GM23248 (cell line): Measurements from ENCODE around the gene NPM1. TPM values are rescaled to one million over a fixed set of nuclear protein-coding genes. Genes with fewer than 3 reads are reported as not detected.

Source experiments
- DNase-seq: peaks from one replicate; pipeline ENCODE4 v3.0.0-alpha.2; 2015
- H2AFZ ChIP-seq: fragments of 200-600 bp; sonication (generic); 2 replicates; pipeline ENCODE4 v1.6.1; 2016; ENCODE audit warnings: antibody characterized with exemption
- H3F3A ChIP-seq: fragments of 200-600 bp; sonication (generic); 2 replicates; pipeline ENCODE4 v1.6.1; 2016; ENCODE audit warnings: mild to moderate bottlenecking, antibody characterized with exemption, mixed run types; ENCODE audit not compliant: insufficient read depth
- H3K27ac ChIP-seq: fragments of 200-600 bp; sonication (generic); 2 replicates; pipeline ENCODE4 v1.5.1; 2016; ENCODE audit warnings: mild to moderate bottlenecking
- H3K27me3 ChIP-seq: fragments of 200-600 bp; sonication (generic); replicated peaks from 2 replicates; pipeline ENCODE4 v1.6.1; 2016; ENCODE audit warnings: mild to moderate bottlenecking; ENCODE audit not compliant: insufficient read depth
- H3K36me3 ChIP-seq: fragments of 200-600 bp; sonication (generic); 2 replicates; pipeline ENCODE4 v1.6.1; 2016; ENCODE audit warnings: low read depth, mild to moderate bottlenecking
- H3K4me1 ChIP-seq: fragments of 200-600 bp; sonication (generic); 2 replicates; pipeline ENCODE4 v1.6.1; 2016; ENCODE audit warnings: mild to moderate bottlenecking; ENCODE audit not compliant: insufficient read depth
- H3K4me2 ChIP-seq: fragments of 200-600 bp; sonication (generic); one replicate; pipeline ENCODE4 v1.6.1; 2016; ENCODE audit warnings: mild to moderate bottlenecking; ENCODE audit not compliant: unreplicated experiment
- H3K4me3 ChIP-seq: fragments of 200-600 bp; sonication (generic); 2 replicates; pipeline ENCODE4 v1.5.1; 2016; ENCODE audit warnings: mild to moderate bottlenecking
- H3K79me2 ChIP-seq: fragments of 200-600 bp; sonication (generic); 2 replicates; pipeline ENCODE4 v1.6.1; 2016; ENCODE audit warnings: mild to moderate bottlenecking; ENCODE audit not compliant: insufficient read depth
- H3K9ac ChIP-seq: fragments of 200-600 bp; sonication (generic); 2 replicates; pipeline ENCODE4 v1.6.1; 2016; ENCODE audit warnings: mild to moderate bottlenecking
- H3K9me2 ChIP-seq: fragments of 200-600 bp; sonication (generic); 2 replicates; pipeline ENCODE4 v1.6.1; 2016; ENCODE audit warnings: mixed run types, mild to moderate bottlenecking, moderate library complexity; ENCODE audit not compliant: insufficient read depth
- H3K9me3 ChIP-seq: fragments of 200-600 bp; sonication (generic); one replicate; pipeline ENCODE4 v1.6.1; 2017; ENCODE audit warnings: low read depth
- H4K20me1 ChIP-seq: fragments of 200-600 bp; sonication (generic); 2 replicates; pipeline ENCODE4 v1.6.0; 2016; ENCODE audit not compliant: insufficient read depth
- EZH2 ChIP-seq: fragments of 200-600 bp; sonication (generic); IDR thresholded peaks from 2 replicates; pipeline ENCODE4 v1.6.1; 2018; ENCODE audit warnings: antibody characterized with exemption, mild to moderate bottlenecking; ENCODE audit not compliant: insufficient read depth, poor library complexity, severe bottlenecking
- EZH2phosphoT487 ChIP-seq: fragments of 200-600 bp; sonication (generic); IDR thresholded peaks from 2 replicates; pipeline ENCODE4 v1.6.1; 2018; ENCODE audit warnings: antibody characterized with exemption, moderate library complexity, mild to moderate bottlenecking, low read depth; ENCODE audit not compliant: insufficient read depth
- WGBS, 2 experiments: methylation state at CpG; one replicate each; pipeline ENCODE4 v1.1.6; 2015 to 2017; ENCODE audit warnings: low lambda C conversion rate in 2 of 2, low coverage in 1 of 2; ENCODE audit errors: missing lambda C conversion rate in 2 of 2; 5-methylcytosine and 5-hydroxymethylcytosine counted together
- in situ Hi-C: fragments of 300-500 bp; cut with MboI; formaldehyde crosslinking; loops from 2 replicates; pipeline ENCODE4 v1.15.0; 2020
- polyA plus RNA-seq: library from polyadenylated mRNA; unstranded; fragments of >200 nt; fragmentation: Nextera tagmentation; extraction: Ambion mirVana; gene quantifications from 2 replicates; pipeline ENCODE4 v1.2.1, GENCODE V29; 2016
- total RNA-seq: library from RNA; depleted of rRNA; stranded (reverse); fragments of >200 nt; shearing (Covaris generic); gene quantifications from 2 replicates; pipeline ENCODE4 v1.2.3, GENCODE V29; 2014

The NPM1 gene
- total and polyA plus RNA-seq, 2 experiments from 2014 or later: 584 to 757 TPM

DNA sequence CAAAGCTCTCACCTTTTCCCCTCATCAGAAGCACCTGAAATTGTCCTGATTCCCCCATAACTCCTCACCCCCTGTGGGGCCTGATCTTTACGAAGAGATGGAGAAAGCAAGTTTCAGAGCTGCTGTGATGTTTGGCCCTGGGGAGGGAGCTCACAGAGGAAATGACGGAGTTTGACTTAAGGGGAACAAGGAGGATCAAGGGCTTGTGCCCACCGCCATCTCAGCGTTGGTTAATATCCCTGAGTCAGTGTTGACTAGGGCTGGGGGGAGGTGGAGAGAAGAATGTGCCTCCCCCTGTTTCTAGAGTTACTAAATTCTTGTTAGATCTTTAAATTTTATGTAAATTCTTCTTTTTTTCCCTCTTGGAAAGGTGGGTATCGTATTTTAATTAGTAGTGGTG lies 59.6 kb downstream of the NPM1 start:
- WGBS, 2 experiments: 84 to 85% methylated on average over 5 of the region's 5 CpGs
- TF ChIP-seq EZH2 (no peak), EZH2phosphoT487 (no peak)
- no peaks in the 10 kb centered on the region for H3K9me3 ChIP-seq
- H2AFZ ChIP-seq: no peak overlapping the region
- no peaks in the 10 kb centered on the region for H3K79me2 ChIP-seq
- no peaks in the 10 kb centered on the region for H3K27me3 ChIP-seq
- in situ Hi-C loops: no loop called here
- H3K4me1 ChIP-seq: peaks cover 16% of the 10 kb centered on the region
- H3K9ac ChIP-seq: no peak overlapping the region
- peak; percentile 30 for DNase-seq
- H3K4me3 ChIP-seq: no peak overlapping the region
- H3K4me2 ChIP-seq: no peak overlapping the region
- 0 out of 2 replicates have a peak, but pooled peaks cover 5% of the 10 kb centered on the region for H3F3A ChIP-seq
- no peaks in the 10 kb centered on the region for H3K36me3 ChIP-seq
- H3K9me2 ChIP-seq: no peaks in the 10 kb centered on the region
- no peak overlapping the region for H3K27ac ChIP-seq
- H4K20me1 ChIP-seq: no peaks in the 10 kb centered on the region

- Histone ChIP-seq H2AFZ (no peak overlapping the region), H3K4me2 (no peak overlapping the region), H3K4me3 (no peak overlapping the region), H3K36me3 (no peaks in the 10 kb centered on the region), H3K27ac (no peak overlapping the region), H3K9ac (no peak overlapping the region), H3K79me2 (no peaks in the 10 kb centered on the region), H3K4me1 (peaks cover 16% of the 10 kb centered on the region), H4K20me1 (no peaks in the 10 kb centered on the region), H3K9me3 (no peaks in the 10 kb centered on the region), H3F3A (0 out of 2 replicates have a peak, but pooled peaks cover 5% of the 10 kb centered on the region), H3K9me2 (no peaks in the 10 kb centered on the region), H3K27me3 (no peaks in the 10 kb centered on the region)
- DNase-seq: no peak
- TF ChIP-seq EZH2phosphoT487 (no peak), EZH2 (no peak)
- 88% methylated on average over 10 of the region's 10 CpGs for WGBS, 2 experiments
- in situ Hi-C loops: no loop called here
These were observed 61.8 kb downstream of the NPM1 start for GRCh38 chr5:171449426-171449825.

DNA sequence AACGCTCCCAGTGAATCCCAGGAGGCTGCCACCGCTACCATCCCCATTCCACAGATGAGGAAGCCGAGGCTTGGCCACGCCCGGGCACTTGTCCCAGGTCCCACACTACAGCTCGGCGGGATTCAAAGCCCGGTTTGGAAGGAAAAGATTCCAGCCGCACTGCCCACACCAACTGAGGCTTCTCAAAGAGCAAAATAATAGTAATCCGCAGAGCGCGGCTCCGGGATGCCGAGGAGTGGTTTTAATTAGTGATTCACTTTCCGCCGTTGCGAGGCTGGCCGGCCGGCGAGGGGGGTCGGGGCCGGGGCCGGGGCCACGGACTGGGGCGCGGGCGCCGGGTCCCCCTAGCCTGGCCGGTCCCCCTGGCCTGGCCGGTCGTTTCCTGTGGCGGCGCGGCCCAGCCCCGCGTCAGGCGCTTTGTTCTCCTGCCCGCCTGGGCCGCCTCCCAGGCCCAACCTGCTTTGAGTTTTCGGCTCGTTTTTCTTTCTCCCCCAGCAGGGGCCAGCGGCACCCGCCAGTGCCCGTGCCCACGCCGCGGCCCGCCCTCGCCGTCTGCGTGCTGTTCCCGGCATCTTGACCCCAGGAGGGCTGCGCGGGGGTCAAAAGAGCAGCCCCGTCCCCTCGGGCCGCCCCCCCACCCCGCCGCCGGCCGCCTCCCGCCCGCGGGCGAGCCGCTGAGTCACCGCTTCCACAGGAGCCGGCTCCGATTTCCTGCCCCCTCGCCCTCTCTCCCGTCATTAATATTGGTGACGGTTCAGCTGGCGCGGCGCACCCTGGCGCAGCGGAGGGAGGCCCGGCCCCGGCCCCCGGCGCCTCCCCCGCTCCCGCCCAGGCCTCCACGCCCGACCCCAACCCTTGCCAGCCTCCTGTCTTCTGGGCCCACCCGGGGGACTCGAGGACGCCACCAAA lies 63.0 kb downstream of the NPM1 start:
- no peaks in the 10 kb centered on the region for H3K36me3 ChIP-seq
- H3K4me2 ChIP-seq: peak overlapping the region; percentile 58
- H3K79me2 ChIP-seq: no peaks in the 10 kb centered on the region
- 0 out of 2 replicates have a peak, but pooled peaks cover 5% of the 10 kb centered on the region for H3F3A ChIP-seq
- peaks cover 14% of the 10 kb centered on the region for H3K4me1 ChIP-seq
- H3K9me3 ChIP-seq: no peaks in the 10 kb centered on the region
- DNase-seq: peak; percentile 95
- peak overlapping the region; percentile 66 for H3K4me3 ChIP-seq
- peak overlapping the region; percentile 86 for H3K9ac ChIP-seq
- WGBS, 2 experiments: 2 to 3% methylated on average over 47 to 67 of the region's 88 CpGs
- no peaks in the 10 kb centered on the region for H3K9me2 ChIP-seq
- H3K27me3 ChIP-seq: no peaks in the 10 kb centered on the region
- no peak for TF ChIP-seq EZH2phosphoT487
- no peak for TF ChIP-seq EZH2
- H2AFZ ChIP-seq: peak overlapping the region; percentile 63
- H3K27ac ChIP-seq: peak overlapping the region; percentile 84
- no peaks in the 10 kb centered on the region for H4K20me1 ChIP-seq
- in situ Hi-C loops: no loop called here

DNA sequence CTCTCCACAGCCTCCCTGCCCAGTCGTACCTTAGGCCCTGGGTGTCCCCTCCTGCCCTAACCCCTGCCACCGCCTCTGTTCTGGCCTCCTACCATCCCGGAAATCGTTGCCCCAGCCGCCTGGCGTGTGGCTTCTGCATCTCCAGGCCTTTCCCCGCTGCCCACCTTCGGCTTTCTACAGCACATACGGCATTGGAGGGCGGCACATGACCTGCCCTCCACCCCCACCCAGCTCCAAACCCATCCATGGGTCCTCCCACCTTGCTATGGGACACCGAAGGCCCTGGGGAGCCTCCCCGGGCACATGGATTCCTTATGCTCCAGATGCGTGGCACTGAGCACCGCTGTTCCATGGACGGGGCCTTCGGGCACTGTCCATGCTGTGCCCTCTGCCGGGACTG lies 63.8 kb downstream of the NPM1 start:
- peak overlapping the region; percentile 63 for H2AFZ ChIP-seq
- H3K36me3 ChIP-seq: no peaks in the 10 kb centered on the region
- no peaks in the 10 kb centered on the region for H3K27me3 ChIP-seq
- in situ Hi-C loops: no loop called here
- H4K20me1 ChIP-seq: no peaks in the 10 kb centered on the region
- peak overlapping the region; percentile 58 for H3K4me2 ChIP-seq
- H3K27ac ChIP-seq: peak overlapping the region; percentile 84
- H3K79me2 ChIP-seq: no peaks in the 10 kb centered on the region
- TF ChIP-seq EZH2phosphoT487: no peak
- TF ChIP-seq EZH2: no peak
- 0 out of 2 replicates have a peak, but pooled peaks cover 5% of the 10 kb centered on the region for H3F3A ChIP-seq
- peak overlapping the region; percentile 86 for H3K9ac ChIP-seq
- H3K9me2 ChIP-seq: no peaks in the 10 kb centered on the region
- H3K4me1 ChIP-seq: peaks cover 7% of the 10 kb centered on the region; the same call in 1 of the 2 replicates
- peak overlapping the region; percentile 66 for H3K4me3 ChIP-seq
- WGBS, 2 experiments: 81 to 85% methylated on average over 9 to 14 of the region's 17 CpGs
- no peak for DNase-seq
- no peaks in the 10 kb centered on the region for H3K9me3 ChIP-seq
